ENCODE data around the gene ZFYVE27.

- TF ChIP-seq CTCF (IDR thresholded peaks at IDR 0.05) (no peak), POLR2A (IDR thresholded peaks at IDR 0.05) (no peak)
These were observed 23.0 kb upstream of the ZFYVE27 start for GRCh38 chr10:97713826-97714400.

Measured in sigmoid colon (tissue), 3 donors.